Panc1 (cell line): ENCODE results near the gene CCNG2.

Experiments
- POLR2AphosphoS5 ChIP-seq: IDR thresholded peaks from 2 replicates; pipeline ENCODE4 v1.6.1; 2012; ENCODE audit warnings: mild to moderate bottlenecking, low read depth, low read length, moderate library complexity
- SIN3A ChIP-seq: IDR thresholded peaks from 2 replicates; pipeline ENCODE4 v1.6.1; 2012; ENCODE audit warnings: low read depth, mild to moderate bottlenecking, low read length, moderate library complexity, borderline replicate concordance; ENCODE audit not compliant: insufficient read depth
- TCF7L2 ChIP-seq: IDR thresholded peaks from 2 replicates; pipeline ENCODE4 v1.6.1; 2011; ENCODE audit warnings: mild to moderate bottlenecking, low read depth, low read length, inconsistent platforms
- TF ChIP-seq, protein P1 (sequence below), 2 experiments: IDR thresholded peaks; 2 replicates each; pipeline ENCODE4 v1.6.1; 2011 to 2012; ENCODE audit warnings: low read depth in 2 of 2, control low read depth in 1 of 2, low read length in 1 of 2, mild to moderate bottlenecking in 1 of 2, moderate library complexity in 1 of 2; ENCODE audit not compliant: insufficient read depth in 1 of 2
- TF ChIP-seq, protein P2 (sequence below): fragments of 450-650 bp; IDR thresholded peaks from 2 replicates; pipeline ENCODE4 v1.5.1; 2017; ENCODE audit warnings: mild to moderate bottlenecking

GRCh38 chr4:77194366-77194765, 37.4 kb downstream of the CCNG2 start:
- TF ChIP-seq POLR2AphosphoS5 (no peak), TCF7L2 (no peak), SIN3A (no peak)
- TF ChIP-seq, protein P1, sequence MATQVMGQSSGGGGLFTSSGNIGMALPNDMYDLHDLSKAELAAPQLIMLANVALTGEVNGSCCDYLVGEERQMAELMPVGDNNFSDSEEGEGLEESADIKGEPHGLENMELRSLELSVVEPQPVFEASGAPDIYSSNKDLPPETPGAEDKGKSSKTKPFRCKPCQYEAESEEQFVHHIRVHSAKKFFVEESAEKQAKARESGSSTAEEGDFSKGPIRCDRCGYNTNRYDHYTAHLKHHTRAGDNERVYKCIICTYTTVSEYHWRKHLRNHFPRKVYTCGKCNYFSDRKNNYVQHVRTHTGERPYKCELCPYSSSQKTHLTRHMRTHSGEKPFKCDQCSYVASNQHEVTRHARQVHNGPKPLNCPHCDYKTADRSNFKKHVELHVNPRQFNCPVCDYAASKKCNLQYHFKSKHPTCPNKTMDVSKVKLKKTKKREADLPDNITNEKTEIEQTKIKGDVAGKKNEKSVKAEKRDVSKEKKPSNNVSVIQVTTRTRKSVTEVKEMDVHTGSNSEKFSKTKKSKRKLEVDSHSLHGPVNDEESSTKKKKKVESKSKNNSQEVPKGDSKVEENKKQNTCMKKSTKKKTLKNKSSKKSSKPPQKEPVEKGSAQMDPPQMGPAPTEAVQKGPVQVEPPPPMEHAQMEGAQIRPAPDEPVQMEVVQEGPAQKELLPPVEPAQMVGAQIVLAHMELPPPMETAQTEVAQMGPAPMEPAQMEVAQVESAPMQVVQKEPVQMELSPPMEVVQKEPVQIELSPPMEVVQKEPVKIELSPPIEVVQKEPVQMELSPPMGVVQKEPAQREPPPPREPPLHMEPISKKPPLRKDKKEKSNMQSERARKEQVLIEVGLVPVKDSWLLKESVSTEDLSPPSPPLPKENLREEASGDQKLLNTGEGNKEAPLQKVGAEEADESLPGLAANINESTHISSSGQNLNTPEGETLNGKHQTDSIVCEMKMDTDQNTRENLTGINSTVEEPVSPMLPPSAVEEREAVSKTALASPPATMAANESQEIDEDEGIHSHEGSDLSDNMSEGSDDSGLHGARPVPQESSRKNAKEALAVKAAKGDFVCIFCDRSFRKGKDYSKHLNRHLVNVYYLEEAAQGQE (IDR thresholded peaks at IDR 0.05; ENCODE audit: insufficient read depth in 1 of 2, low read depth in 2 of 2, low read length in 1 of 2) = no peak
- TF ChIP-seq, protein P2, sequence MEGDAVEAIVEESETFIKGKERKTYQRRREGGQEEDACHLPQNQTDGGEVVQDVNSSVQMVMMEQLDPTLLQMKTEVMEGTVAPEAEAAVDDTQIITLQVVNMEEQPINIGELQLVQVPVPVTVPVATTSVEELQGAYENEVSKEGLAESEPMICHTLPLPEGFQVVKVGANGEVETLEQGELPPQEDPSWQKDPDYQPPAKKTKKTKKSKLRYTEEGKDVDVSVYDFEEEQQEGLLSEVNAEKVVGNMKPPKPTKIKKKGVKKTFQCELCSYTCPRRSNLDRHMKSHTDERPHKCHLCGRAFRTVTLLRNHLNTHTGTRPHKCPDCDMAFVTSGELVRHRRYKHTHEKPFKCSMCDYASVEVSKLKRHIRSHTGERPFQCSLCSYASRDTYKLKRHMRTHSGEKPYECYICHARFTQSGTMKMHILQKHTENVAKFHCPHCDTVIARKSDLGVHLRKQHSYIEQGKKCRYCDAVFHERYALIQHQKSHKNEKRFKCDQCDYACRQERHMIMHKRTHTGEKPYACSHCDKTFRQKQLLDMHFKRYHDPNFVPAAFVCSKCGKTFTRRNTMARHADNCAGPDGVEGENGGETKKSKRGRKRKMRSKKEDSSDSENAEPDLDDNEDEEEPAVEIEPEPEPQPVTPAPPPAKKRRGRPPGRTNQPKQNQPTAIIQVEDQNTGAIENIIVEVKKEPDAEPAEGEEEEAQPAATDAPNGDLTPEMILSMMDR = no peak
